Neuronal stem cell (in vitro differentiated cells): ENCODE data around the gene FALEC.
A peak's percentile ranks its signal among the peaks of the same experiment; 100 is the strongest.

Source experiments
- DNase-seq: peaks from one replicate; pipeline ENCODE4 v3.0.0-alpha.2; 2013; ENCODE audit warnings: low spot score
- H2AFZ ChIP-seq: one replicate; pipeline ENCODE4 v1.6.1; 2013; ENCODE audit warnings: mild to moderate bottlenecking, low read length, inconsistent platforms
- H2AK5ac ChIP-seq: 2 replicates; pipeline ENCODE4 v1.6.1; 2013; ENCODE audit warnings: low read depth, mild to moderate bottlenecking, inconsistent platforms, low read length, moderate library complexity, mixed read lengths
- H2BK120ac ChIP-seq: 2 replicates; pipeline ENCODE4 v1.6.1; 2013; ENCODE audit warnings: low read depth, mild to moderate bottlenecking, inconsistent platforms, low read length, moderate library complexity, mixed read lengths
- H2BK12ac ChIP-seq: one replicate; pipeline ENCODE4 v1.6.1; 2013; ENCODE audit warnings: low read length, inconsistent platforms
- H2BK15ac ChIP-seq: 2 replicates; pipeline ENCODE4 v1.6.1; 2013; ENCODE audit warnings: mild to moderate bottlenecking, low read length, inconsistent platforms, mixed read lengths
- H2BK5ac ChIP-seq: one replicate; pipeline ENCODE4 v1.6.1; 2013; ENCODE audit warnings: inconsistent platforms, mild to moderate bottlenecking, low read length, moderate library complexity
- H3K14ac ChIP-seq: one replicate; pipeline ENCODE4 v1.6.1; 2013; ENCODE audit warnings: low read length, inconsistent platforms
- H3K18ac ChIP-seq: 2 replicates; pipeline ENCODE4 v1.6.1; 2013; ENCODE audit warnings: low read length, inconsistent platforms
- H3K23ac ChIP-seq: 2 replicates; pipeline ENCODE4 v1.6.1; 2013; ENCODE audit warnings: low read depth, mild to moderate bottlenecking, mixed read lengths, low read length, inconsistent platforms; ENCODE audit not compliant: poor library complexity
- H3K27ac ChIP-seq: replicated peaks from 3 replicates; pipeline ENCODE4 v1.5.1; 2013; ENCODE audit warnings: low read length, inconsistent platforms
- H3K27me3 ChIP-seq, 3 experiments: 2 replicates each; pipeline ENCODE4 v1.6.1; 2013; ENCODE audit warnings: low read length in 3 of 3, mild to moderate bottlenecking in 2 of 3, inconsistent platforms in 1 of 3, low read depth in 1 of 3, mixed read lengths in 1 of 3, moderate library complexity in 1 of 3; ENCODE audit not compliant: control insufficient read depth in 3 of 3, insufficient read depth in 3 of 3
- H3K36me3 ChIP-seq, 2 donors: replicated peaks in 1 of 2; 2 replicates each; pipeline ENCODE4 v1.6.1; 2013; ENCODE audit warnings: low read length in 2 of 2; ENCODE audit not compliant: control insufficient read depth in 2 of 2, insufficient read depth in 2 of 2
- H3K4ac ChIP-seq: 2 replicates; pipeline ENCODE4 v1.6.1; 2013; ENCODE audit warnings: inconsistent platforms, mild to moderate bottlenecking, low read length, moderate library complexity
- H3K4me1 ChIP-seq, 2 donors: 1 replicate in 1 of 2; 2 replicates in 1 of 2; pipeline ENCODE4 v1.6.1; 2013; ENCODE audit warnings: low read length in 2 of 2, low read depth in 1 of 2; ENCODE audit not compliant: control insufficient read depth in 2 of 2, insufficient read depth in 1 of 2
- H3K4me2 ChIP-seq: one replicate; pipeline ENCODE4 v1.6.1; 2013; ENCODE audit warnings: mild to moderate bottlenecking, low read length, inconsistent platforms; ENCODE audit not compliant: insufficient read depth, poor library complexity, severe bottlenecking
- H3K4me3 ChIP-seq, 2 donors: 2 replicates each; pipeline ENCODE4 v1.5.1; 2013; ENCODE audit warnings: low read length in 2 of 2, mild to moderate bottlenecking in 2 of 2, inconsistent platforms in 1 of 2, moderate library complexity in 1 of 2
- H3K79me1 ChIP-seq: one replicate; pipeline ENCODE4 v1.6.1; 2013; ENCODE audit warnings: low read depth, mild to moderate bottlenecking, inconsistent platforms, low read length, moderate library complexity
- H3K9ac ChIP-seq: one replicate; pipeline ENCODE4 v1.6.1; 2013; ENCODE audit warnings: mild to moderate bottlenecking, low read depth, low read length, inconsistent platforms; ENCODE audit not compliant: poor library complexity
- H3K9me3 ChIP-seq, 2 donors: replicated peaks in 1 of 2; 2 replicates each; pipeline versions ENCODE3 to v1.6.1; 2013; ENCODE audit warnings: low read length in 2 of 2, mild to moderate bottlenecking in 2 of 2, inconsistent platforms in 1 of 2, low read depth in 1 of 2, mixed read lengths in 1 of 2, moderate library complexity in 1 of 2; ENCODE audit not compliant: control insufficient read depth in 2 of 2, insufficient read depth in 1 of 2
- H4K8ac ChIP-seq: one replicate; pipeline ENCODE4 v1.6.1; 2013; ENCODE audit warnings: low read depth, mild to moderate bottlenecking, inconsistent platforms, low read length, moderate library complexity
- H4K91ac ChIP-seq: one replicate; pipeline ENCODE4 v1.6.1; 2013; ENCODE audit warnings: low read length, low read depth, mild to moderate bottlenecking, inconsistent platforms; ENCODE audit not compliant: poor library complexity
- WGBS, 2 donors: extraction: QIAGEN DNeasy Blood & Tissue Kit; methylation state at CpG; one replicate each; pipeline ENCODE4 v1.1.7; 2013; ENCODE audit warnings: missing lambda C conversion rate in 2 of 2, mixed read lengths in 1 of 2; ENCODE audit not compliant: insufficient read length in 2 of 2, insufficient replicate concordance in 1 of 2; ENCODE audit errors: extremely low coverage in 2 of 2; 5-methylcytosine and 5-hydroxymethylcytosine counted together

The FALEC gene

DNA sequence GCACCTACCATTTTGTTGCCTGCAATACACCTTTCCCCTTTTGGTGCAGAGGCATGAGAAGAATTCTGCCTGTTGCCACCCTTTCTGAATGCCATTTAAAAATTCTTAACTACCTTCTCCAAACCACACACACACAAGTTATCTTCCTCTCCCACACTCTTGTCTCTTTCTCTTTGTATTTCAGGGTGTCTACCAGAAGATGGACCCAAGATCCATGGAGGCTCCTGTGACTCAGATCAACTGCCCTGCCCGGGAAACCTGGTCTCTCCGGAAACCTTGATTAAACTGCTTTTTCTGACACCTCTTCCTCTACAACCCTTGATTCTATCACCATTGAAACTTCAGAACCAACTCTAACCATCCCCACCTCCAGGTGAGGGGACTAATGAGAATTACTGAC lies 30.7 kb upstream of the FALEC start:
- Histone ChIP-seq H2AFZ (peak overlapping the region; percentile 42), H3K14ac (no peak overlapping the region), H2AK5ac (no peak overlapping the region), H3K4ac (no peak overlapping the region), H3K36me3 (peaks cover 3 to 15% of the 10 kb centered on the region in 2 donors), H3K18ac (no peak overlapping the region), H3K9ac (no peak overlapping the region), H3K9me3 (no peaks in the 10 kb centered on the region), H4K91ac (no peak overlapping the region), H4K8ac (no peak overlapping the region), H3K27ac (no peak overlapping the region), H3K4me2 (no peak overlapping the region), H2BK15ac (no peak overlapping the region), H3K23ac (no peak overlapping the region), H2BK120ac (no peak overlapping the region), H3K4me3 (no peak overlapping the region), H2BK5ac (no peak overlapping the region), H3K4me1 (peaks cover 2% of the 10 kb centered on the region in 2 donors), H2BK12ac (no peak overlapping the region), H3K79me1 (peaks cover 2% of the 10 kb centered on the region), H3K27me3 (no peaks in the 10 kb centered on the region)
- no peak for DNase-seq
- WGBS, 2 donors, result no CpG with 5 or more reads among the region's 2 CpGs

DNA sequence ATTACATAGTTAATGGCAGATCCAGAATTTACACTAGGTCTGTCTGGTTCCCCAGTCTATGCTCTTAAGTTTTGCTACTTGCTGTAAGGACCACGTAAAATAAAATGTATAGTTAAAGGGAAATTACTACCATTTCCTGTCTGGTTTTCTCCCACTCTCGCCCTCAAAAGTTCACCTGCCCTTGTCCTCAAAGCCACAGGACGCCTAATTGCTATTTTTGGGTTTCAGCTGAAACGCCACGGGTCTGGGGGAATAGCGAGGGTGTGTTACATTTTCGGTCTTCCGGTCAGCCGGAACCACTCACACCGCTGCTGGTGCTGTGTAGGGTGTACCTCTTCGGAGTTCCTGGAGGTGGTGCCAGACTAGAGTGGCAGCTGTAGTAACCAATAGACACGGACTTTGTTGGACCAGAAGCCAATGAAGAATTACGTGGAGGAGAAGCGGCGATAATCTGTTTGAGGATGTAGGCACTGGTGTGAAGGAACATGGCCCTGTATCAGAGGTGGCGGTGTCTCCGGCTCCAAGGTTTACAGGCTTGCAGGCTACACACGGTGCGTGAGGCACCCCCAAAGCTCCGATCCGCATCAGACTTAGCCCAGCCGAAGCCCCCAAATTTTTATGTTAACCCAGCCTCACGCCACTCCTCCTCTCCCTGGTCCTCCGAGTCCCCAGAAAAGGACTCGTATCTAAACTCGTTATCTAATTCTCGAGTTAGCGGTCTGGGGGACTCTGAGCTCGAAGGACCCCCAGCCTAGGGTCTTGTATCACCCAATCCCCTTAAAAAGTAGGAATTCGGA lies 28.4 kb upstream of the FALEC start, which contains the start of gene TARS2:
Gene TARS2, plus strand, starts transcription at position 454 of the 797 bp plus-strand sequence. Its CDS starts 32 bp downstream, at position 486.
- Histone ChIP-seq H3K14ac (no peak within 1 kb of the TSS), H2BK120ac (no peak within 1 kb of the TSS), H2BK15ac (no peak within 1 kb of the TSS), H3K27me3 (no peaks in the 10 kb centered on the region), H3K36me3 (peaks cover 12 to 34% of the 10 kb centered on the region in 2 donors), H3K4me2 (peak within 1 kb of the TSS; percentile 85), H3K79me1 (peaks cover 2% of the 10 kb centered on the region), H4K91ac (no peak within 1 kb of the TSS), H3K4me3 (peak within 1 kb of the TSS; percentile 72 to 87), H3K9ac (peak within 1 kb of the TSS; percentile 53), H3K9me3 (no peaks in the 10 kb centered on the region), H2AFZ (peak within 1 kb of the TSS; percentile 88), H2BK5ac (no peak within 1 kb of the TSS), H3K27ac (no peak within 1 kb of the TSS), H2BK12ac (no peak within 1 kb of the TSS), H3K4ac (no peak within 1 kb of the TSS), H2AK5ac (no peak within 1 kb of the TSS), H3K4me1 (peaks cover 2% of the 10 kb centered on the region in 2 donors), H4K8ac (no peak within 1 kb of the TSS), H3K23ac (no peak within 1 kb of the TSS), H3K18ac (peak within 1 kb of the TSS; percentile 9)
- WGBS, 2 donors, result no CpG with 5 or more reads among the region's 30 CpGs
- DNase-seq, result peak; percentile 98

DNA sequence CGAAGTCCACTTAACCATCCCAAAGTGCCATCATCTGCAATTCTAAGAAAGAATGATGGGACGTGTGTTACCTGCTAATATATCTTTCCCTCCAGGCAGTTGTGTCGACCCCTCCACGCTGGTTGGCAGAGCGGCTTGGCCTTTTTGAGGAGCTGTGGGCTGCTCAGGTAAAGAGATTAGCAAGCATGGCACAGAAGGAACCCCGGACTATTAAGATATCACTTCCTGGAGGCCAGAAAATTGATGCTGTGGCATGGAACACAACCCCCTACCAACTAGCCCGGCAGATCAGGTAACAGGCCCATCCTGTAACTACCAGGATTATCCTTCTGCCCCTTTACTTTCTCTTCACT lies 27.8 kb upstream of the FALEC start:
- peaks cover 2% of the 10 kb centered on the region for H3K79me1 ChIP-seq
- H2BK15ac ChIP-seq, result no peak overlapping the region
- peaks cover 14 to 40% of the 10 kb centered on the region in 2 donors for H3K36me3 ChIP-seq
- H2BK12ac ChIP-seq, result no peak overlapping the region
- H4K8ac ChIP-seq, result no peak overlapping the region
- no peak overlapping the region for H3K4ac ChIP-seq
- no peak overlapping the region for H3K14ac ChIP-seq
- no peak overlapping the region for H3K23ac ChIP-seq
- no peak overlapping the region for H3K18ac ChIP-seq
- no CpG with 5 or more reads among the region's 7 CpGs for WGBS, 2 donors
- no peak for DNase-seq
- H3K9me3 ChIP-seq, result no peaks in the 10 kb centered on the region
- peak overlapping the region; percentile 88 for H2AFZ ChIP-seq
- H4K91ac ChIP-seq, result no peak overlapping the region
- H3K4me1 ChIP-seq, result peaks cover 2% of the 10 kb centered on the region in 2 donors
- H3K27me3 ChIP-seq, result no peaks in the 10 kb centered on the region
- no peak overlapping the region for H3K27ac ChIP-seq
- peak overlapping the region; percentile 85 for H3K4me2 ChIP-seq
- peak overlapping the region; percentile 34 for H3K9ac ChIP-seq
- no peak overlapping the region for H2AK5ac ChIP-seq
- no peak overlapping the region for H2BK120ac ChIP-seq
- no peak overlapping the region for H2BK5ac ChIP-seq
- H3K4me3 ChIP-seq, result peak overlapping the region; percentile 72 to 87

DNA sequence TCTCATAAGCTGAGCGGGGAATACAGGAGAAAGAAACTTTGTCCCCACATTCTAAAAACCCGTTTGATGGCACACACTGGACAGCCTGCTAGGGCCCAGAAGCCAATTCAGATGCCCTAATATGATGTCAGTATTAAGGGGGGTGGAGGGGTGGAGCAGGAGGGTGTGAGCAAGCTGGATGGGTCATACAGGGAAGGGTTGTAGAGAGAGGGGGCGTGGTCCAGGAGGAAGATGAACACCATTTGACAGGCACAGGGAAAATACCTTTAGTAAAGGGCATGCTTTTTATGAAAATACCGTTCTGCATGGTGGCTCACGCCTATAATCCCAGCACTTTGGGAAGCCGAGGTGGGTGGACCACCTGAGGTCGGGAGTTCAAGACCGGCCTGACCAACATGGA lies 22.4 kb upstream of the FALEC start:
- Histone ChIP-seq H2BK5ac (no peak overlapping the region), H2BK15ac (no peak overlapping the region), H4K91ac (no peak overlapping the region), H3K27ac (no peak overlapping the region), H3K79me1 (no peaks in the 10 kb centered on the region), H3K36me3 (peaks cover 28 to 76% of the 10 kb centered on the region in 2 donors), H3K27me3 (no peaks in the 10 kb centered on the region), H3K4ac (no peak overlapping the region), H2BK120ac (no peak overlapping the region), H2BK12ac (no peak overlapping the region), H3K9me3 (no peaks in the 10 kb centered on the region), H2AFZ (no peak overlapping the region), H3K18ac (no peak overlapping the region), H4K8ac (no peak overlapping the region), H3K23ac (no peak overlapping the region), H2AK5ac (no peak overlapping the region), H3K4me1 (peaks cover 0 to under 1% of the 10 kb centered on the region in 2 donors), H3K14ac (no peak overlapping the region), H3K4me3 (no peak overlapping the region), H3K9ac (no peak overlapping the region), H3K4me2 (no peak overlapping the region)
- whole genome bisulfite sequencing, 2 donors, result no CpG with 5 or more reads among the region's 8 CpGs
- DNase-seq, result no peak
